Muscle layer of colon (tissue), 2 donors: Measurements from ENCODE around the gene TMPRSS12.
"Not testable (repeated sequence)": the region's sequence is repeated elsewhere in the genome, so short reads cannot be mapped to it uniquely, and the experiment has no call there.

ENCODE experiments used
- H3K27ac ChIP-seq: one replicate; pipeline ENCODE4 v1.7.0; 2013; ENCODE audit warnings: low read depth, mild to moderate bottlenecking, low read length, moderate library complexity
- H3K27me3 ChIP-seq, 2 donors: one replicate each; pipeline ENCODE4 v1.7.0; 2013; ENCODE audit warnings: low read length in 2 of 2, mild to moderate bottlenecking in 2 of 2; ENCODE audit not compliant: insufficient read depth in 2 of 2, control insufficient read depth in 1 of 2
- H3K36me3 ChIP-seq: one replicate; pipeline ENCODE4 v1.7.0; 2013; ENCODE audit warnings: mild to moderate bottlenecking, low read length; ENCODE audit not compliant: insufficient read depth
- H3K4me1 ChIP-seq: one replicate; pipeline ENCODE4 v1.7.0; 2013; ENCODE audit warnings: mild to moderate bottlenecking, low read length; ENCODE audit not compliant: insufficient read depth
- H3K4me3 ChIP-seq, 2 donors: one replicate each; pipeline ENCODE4 v1.7.0; 2013; ENCODE audit warnings: low read length in 2 of 2, low read depth in 1 of 2, mild to moderate bottlenecking in 1 of 2, moderate library complexity in 1 of 2
- H3K9ac ChIP-seq: one replicate; pipeline ENCODE4 v1.7.0; 2013; ENCODE audit warnings: low read length
- H3K9me3 ChIP-seq: one replicate; pipeline ENCODE4 v1.7.0; 2013; ENCODE audit warnings: mild to moderate bottlenecking, low read length
- donor health status: abdominal sarcoma.
- donor health status: Adenocarcinoma of cecum.

The TMPRSS12 gene

GRCh38 chr12:50862316-50862715 is 19.6 kb downstream of the TMPRSS12 start:
- H3K27ac ChIP-seq: no peak overlapping the region
- no peaks in the 10 kb centered on the region for H3K9me3 ChIP-seq
- H3K27me3 ChIP-seq: no peaks in the 10 kb centered on the region
- no peaks in the 10 kb centered on the region for H3K36me3 ChIP-seq
- no peak overlapping the region for H3K4me3 ChIP-seq
- no peak overlapping the region for H3K9ac ChIP-seq
- no peaks in the 10 kb centered on the region for H3K4me1 ChIP-seq

GRCh38 chr12:50865266-50865665 is 22.5 kb downstream of the TMPRSS12 start:
- no peak overlapping the region for H3K27ac ChIP-seq
- H3K9me3 ChIP-seq: no peaks in the 10 kb centered on the region
- no peak overlapping the region for H3K4me3 ChIP-seq

GRCh38 chr12:50868881-50869280 is 26.2 kb downstream of the TMPRSS12 start:
- not testable (repeated sequence) for H3K9me3 ChIP-seq, H3K4me3 ChIP-seq, H3K27ac ChIP-seq, H3K9ac ChIP-seq, H3K27me3 ChIP-seq, H3K4me1 ChIP-seq, H3K36me3 ChIP-seq

More at GRCh38 chr12:50865266-50865665, 22.5 kb downstream of the TMPRSS12 start:
- Histone ChIP-seq H3K36me3 (no peaks in the 10 kb centered on the region), H3K9ac (no peak overlapping the region), H3K4me1 (no peaks in the 10 kb centered on the region), H3K27me3 (no peaks in the 10 kb centered on the region)

GRCh38 chr12:50882563-50882962 is 39.8 kb downstream of the TMPRSS12 start:
- Histone ChIP-seq H3K36me3 (no peaks in the 10 kb centered on the region), H3K4me3 (no peak overlapping the region), H3K9ac (no peak overlapping the region)

GRCh38 chr12:50887191-50887590 is 44.5 kb downstream of the TMPRSS12 start:
- no peak overlapping the region for H3K9ac ChIP-seq
- peaks cover 5% of the 10 kb centered on the region for H3K9me3 ChIP-seq
- H3K27ac ChIP-seq: no peak overlapping the region
- H3K27me3 ChIP-seq: no peaks in the 10 kb centered on the region
- H3K4me3 ChIP-seq: no peak overlapping the region
- no peaks in the 10 kb centered on the region for H3K36me3 ChIP-seq
- H3K4me1 ChIP-seq: no peaks in the 10 kb centered on the region

More at GRCh38 chr12:50882563-50882962, 39.8 kb downstream of the TMPRSS12 start:
- no peaks in the 10 kb centered on the region for H3K27me3 ChIP-seq
- H3K4me1 ChIP-seq: no peaks in the 10 kb centered on the region
- H3K9me3 ChIP-seq: peaks cover 5% of the 10 kb centered on the region
- H3K27ac ChIP-seq: no peak overlapping the region

GRCh38 chr12:50888666-50889065 is 45.9 kb downstream of the TMPRSS12 start:
- no peaks in the 10 kb centered on the region for H3K4me1 ChIP-seq
- no peaks in the 10 kb centered on the region for H3K9me3 ChIP-seq
- H3K4me3 ChIP-seq: no peak overlapping the region
- no peaks in the 10 kb centered on the region for H3K27me3 ChIP-seq
- H3K9ac ChIP-seq: no peak overlapping the region
- no peak overlapping the region for H3K27ac ChIP-seq
- no peaks in the 10 kb centered on the region for H3K36me3 ChIP-seq

- H3K9ac ChIP-seq: no peak overlapping the region
- no peak overlapping the region for H3K4me3 ChIP-seq
- H3K27me3 ChIP-seq: no peaks in the 10 kb centered on the region
- H3K36me3 ChIP-seq: no peaks in the 10 kb centered on the region
- no peak overlapping the region for H3K27ac ChIP-seq
- no peaks in the 10 kb centered on the region for H3K9me3 ChIP-seq
- no peaks in the 10 kb centered on the region for H3K4me1 ChIP-seq
Measured at GRCh38 chr12:50894241-50894640, 51.5 kb downstream of the TMPRSS12 start.

GRCh38 chr12:50901685-50902113 is 59.0 kb downstream of the TMPRSS12 start:
- H3K9me3 ChIP-seq: no peaks in the 10 kb centered on the region
- no peak overlapping the region for H3K9ac ChIP-seq
- H3K36me3 ChIP-seq: no peaks in the 10 kb centered on the region
- H3K27ac ChIP-seq: no peak overlapping the region
- H3K4me3 ChIP-seq: no peak overlapping the region
- no peaks in the 10 kb centered on the region for H3K27me3 ChIP-seq
- no peaks in the 10 kb centered on the region for H3K4me1 ChIP-seq

GRCh38 chr12:50908479-50908878 is 65.8 kb downstream of the TMPRSS12 start:
- H3K9me3 ChIP-seq, H3K36me3 ChIP-seq, H3K27ac ChIP-seq, H3K4me3 ChIP-seq, H3K9ac ChIP-seq, H3K4me1 ChIP-seq, H3K27me3 ChIP-seq: not testable (repeated sequence)

- H3K27me3 ChIP-seq, H3K36me3 ChIP-seq, H3K9ac ChIP-seq, H3K4me1 ChIP-seq, H3K4me3 ChIP-seq, H3K9me3 ChIP-seq, H3K27ac ChIP-seq: not testable (repeated sequence)
Measured at GRCh38 chr12:50912361-50912760, 69.6 kb downstream of the TMPRSS12 start.

GRCh38 chr12:50913224-50913623 is 70.5 kb downstream of the TMPRSS12 start:
- H3K9me3 ChIP-seq: peaks cover 9% of the 10 kb centered on the region
- no peak overlapping the region for H3K9ac ChIP-seq
- no peaks in the 10 kb centered on the region for H3K27me3 ChIP-seq
- H3K4me3 ChIP-seq: no peak overlapping the region
- no peak overlapping the region for H3K27ac ChIP-seq
- H3K4me1 ChIP-seq: no peaks in the 10 kb centered on the region
- H3K36me3 ChIP-seq: no peaks in the 10 kb centered on the region

GRCh38 chr12:50914872-50915484 is 72.3 kb downstream of the TMPRSS12 start:
- Histone ChIP-seq H3K4me1 (no peaks in the 10 kb centered on the region), H3K36me3 (no peaks in the 10 kb centered on the region)

More at GRCh38 chr12:50914872-50915484, 72.3 kb downstream of the TMPRSS12 start:
- H3K27me3 ChIP-seq: no peaks in the 10 kb centered on the region
- H3K9me3 ChIP-seq: peaks cover 9% of the 10 kb centered on the region
- no peak overlapping the region for H3K27ac ChIP-seq
- no peak overlapping the region for H3K9ac ChIP-seq
- no peak overlapping the region for H3K4me3 ChIP-seq
